K562 (cell line): ENCODE data around the gene TARS2. TPM values are rescaled to one million over a fixed set of nuclear protein-coding genes. Genes with fewer than 3 reads are reported as not detected.

Source experiments
- ATAC-seq: fragments of 200-7000 bp; cut with Tn5 transposase; 3 replicates; pipeline ENCODE4 v1.9.1; 2020; ENCODE audit warnings: moderate library complexity
- BruUV-seq: library from RNA; stranded (reverse); fragments of 400-500 nt; replicated peaks from 2 replicates; lab custom pipeline; 2021; lab: Mats Ljungman, UMichigan
- CTCF ChIA-PET: fragments of 300-600 bp; formaldehyde crosslinking; extraction: SDS; loops from one replicate; lab custom pipeline; 2021; ENCODE audit warnings: low intra/inter-chr PET ratio; lab: Yijun Ruan, JAX
- POLR2A ChIA-PET: fragments of 300-600, 350-650 bp; sonication (Branson Sonifier 250); formaldehyde crosslinking; extraction: SDS; loops from one replicate; lab custom pipeline; 2021; ENCODE audit warnings: antibody characterized with exemption, inconsistent platforms; lab: Yijun Ruan, JAX
- DNase-seq, 4 experiments: peaks; one replicate each; pipeline versions ENCODE4 v3.0.0 to v3.0.0-alpha.2; 2011 to 2018; ENCODE audit warnings: low spot score in 3 of 4, mixed read lengths in 3 of 4; ENCODE audit errors: extremely low read depth in 1 of 4
- FAIRE-seq: peaks from 2 replicates; lab custom pipeline; 2011; peaks lifted over from hg19 to GRCh38; lab: Jason Lieb, UNC
- H2AFZ ChIP-seq: 2 replicates; pipeline ENCODE4 v1.6.0; 2011; ENCODE audit warnings: low read depth, low read length, control low read depth, inconsistent platforms
- H3K27ac ChIP-seq: fragments of 200-600 bp; 3 replicates; pipeline ENCODE4 v1.8.0; 2011; ENCODE audit warnings: low read depth, mild to moderate bottlenecking, control low read depth, inconsistent platforms, low read length, moderate library complexity, mixed read lengths; ENCODE audit errors: extremely low read depth
- H3K27me3 ChIP-seq, 2 experiments: fragments of 300-600 bp in 1 of 2; 2 replicates in 1 of 2; 3 replicates in 1 of 2; pipeline versions ENCODE4 v1.6.0 to v1.8.0; 2011; ENCODE audit warnings: inconsistent platforms in 2 of 2, low read length in 2 of 2, mild to moderate bottlenecking in 1 of 2, mixed read lengths in 1 of 2, moderate library complexity in 1 of 2; ENCODE audit not compliant: control insufficient read depth in 2 of 2, insufficient read depth in 2 of 2
- H3K36me3 ChIP-seq: fragments of 300-600 bp; 3 replicates; pipeline ENCODE4 v1.8.0; 2011; ENCODE audit warnings: mild to moderate bottlenecking, low read length, inconsistent platforms; ENCODE audit not compliant: control insufficient read depth, insufficient read depth
- H3K4me1 ChIP-seq, 2 experiments: fragments of 200-600 bp in 1 of 2; replicated peaks in 1 of 2; 2 replicates in 1 of 2; 3 replicates in 1 of 2; pipeline versions ENCODE4 v1.5.1 to v1.8.0; 2011; ENCODE audit warnings: inconsistent platforms in 2 of 2, low read length in 2 of 2, mild to moderate bottlenecking in 1 of 2, mixed read lengths in 1 of 2, moderate library complexity in 1 of 2; ENCODE audit not compliant: control insufficient read depth in 2 of 2, insufficient read depth in 2 of 2
- H3K4me2 ChIP-seq: 2 replicates; pipeline ENCODE4 v1.6.1; 2011; ENCODE audit warnings: low read length, control low read depth, inconsistent platforms, mixed read lengths; ENCODE audit not compliant: insufficient read depth
- H3K4me3 ChIP-seq: fragments of 200-600 bp; sonication (generic), shearing (Covaris generic); 2 replicates; pipeline ENCODE4 v1.5.1; 2016; ENCODE audit warnings: control low read depth, inconsistent platforms
- H3K79me2 ChIP-seq: fragments of 200-600 bp; 3 replicates; pipeline ENCODE4 v1.8.0; 2011; ENCODE audit warnings: low read length, inconsistent platforms; ENCODE audit not compliant: control insufficient read depth, insufficient read depth
- H3K9ac ChIP-seq, 2 experiments: 2 replicates each; pipeline versions ENCODE4 v1.6.0 to v1.6.1; 2011; ENCODE audit warnings: low read depth in 2 of 2, low read length in 2 of 2, control low read depth in 1 of 2, inconsistent platforms in 1 of 2, mild to moderate bottlenecking in 1 of 2, mixed read lengths in 1 of 2; ENCODE audit not compliant: insufficient read depth in 1 of 2
- H3K9me1 ChIP-seq: one replicate; pipeline ENCODE4 v1.6.0; 2011; ENCODE audit warnings: inconsistent platforms, mild to moderate bottlenecking, low read length, moderate library complexity; ENCODE audit not compliant: control insufficient read depth, insufficient read depth
- H3K9me3 ChIP-seq: replicated peaks from 2 replicates; pipeline ENCODE4 v1.5.1; 2011; ENCODE audit warnings: low read depth, low read length, inconsistent platforms; ENCODE audit not compliant: control insufficient read depth, insufficient read depth
- H4K20me1 ChIP-seq: replicated peaks from 2 replicates; pipeline ENCODE4 v1.6.1; 2011; ENCODE audit warnings: low read length, inconsistent platforms, mixed read lengths; ENCODE audit not compliant: control insufficient read depth, insufficient read depth
- BHLHE40 ChIP-seq: IDR thresholded peaks from 2 replicates; pipeline ENCODE4 v1.6.1; 2011; ENCODE audit warnings: low read length, improper control_type of control experiment
- CC2D1A ChIP-seq: fragments of 450-650 bp; IDR thresholded peaks from 2 replicates; pipeline ENCODE4 v1.6.1; 2017; ENCODE audit warnings: mild to moderate bottlenecking
- DPF2 ChIP-seq: fragments of 450-650 bp; IDR thresholded peaks from 2 replicates; pipeline ENCODE4 v1.6.1; 2016
- ETS1 ChIP-seq: conservative IDR thresholded peaks from 2 replicates; pipeline ENCODE4 v1.6.1; 2011; ENCODE audit warnings: low read depth, mild to moderate bottlenecking, low read length; ENCODE audit not compliant: control insufficient read depth
- GATAD2B ChIP-seq: fragments of 450-650 bp; IDR thresholded peaks from 2 replicates; pipeline ENCODE4 v1.6.1; 2017; ENCODE audit warnings: mild to moderate bottlenecking, borderline replicate concordance
- GTF2F1 ChIP-seq: IDR thresholded peaks from 2 replicates; pipeline ENCODE4 v1.6.1; 2011; ENCODE audit warnings: low read depth, low read length, improper control_type of control experiment
- MLLT1 ChIP-seq, 2 experiments: fragments of 450-650 bp; IDR thresholded peaks; 2 replicates each; pipeline ENCODE4 v1.6.1; 2016
- NONO ChIP-seq, 2 experiments: fragments of 200-400 bp in 1 of 2; fragments of 450-650 bp in 1 of 2; formaldehyde crosslinking in 1 of 2; IDR thresholded peaks; 2 replicates each; pipeline ENCODE4 v1.6.1; 2017; ENCODE audit warnings: low read depth in 2 of 2, mild to moderate bottlenecking in 2 of 2, moderate library complexity in 2 of 2, low read length in 1 of 2
- POLR2A ChIP-seq: fragments of 450-650 bp; conservative IDR thresholded peaks from 2 replicates; pipeline ENCODE4 v1.6.1; 2016
- RAD21 ChIP-seq, 2 experiments: fragments of 250-450 bp in 1 of 2; fragments of 450-650 bp in 1 of 2; sonication (Bioruptor Pico) in 1 of 2; formaldehyde crosslinking in 1 of 2; IDR thresholded peaks in 1 of 2; conservative IDR thresholded peaks in 1 of 2; 2 replicates each; pipeline versions ENCODE4 v1.4.0 to v1.8.0; 2020 to 2022; ENCODE audit warnings: mild to moderate bottlenecking in 2 of 2, moderate library complexity in 1 of 2
- SLC30A9 ChIP-seq: fragments of 250-450 bp; sonication (Bioruptor Pico); IDR thresholded peaks from 2 replicates; pipeline ENCODE4 v1.8.0; 2022; ENCODE audit warnings: mild to moderate bottlenecking, moderate library complexity
- SMARCA4 ChIP-seq: fragments of 450-650 bp; IDR thresholded peaks from 2 replicates; pipeline ENCODE4 v1.6.1; 2016
- SNAPC5 ChIP-seq: fragments of 250-450 bp; sonication (Bioruptor Pico); IDR thresholded peaks from 2 replicates; pipeline ENCODE4 v1.8.0; 2021; ENCODE audit warnings: moderate library complexity, mild to moderate bottlenecking, inconsistent platforms
- TCF7L2 ChIP-seq: fragments of 150-350 bp; IDR thresholded peaks from 2 replicates; pipeline ENCODE4 v1.6.1; 2016; ENCODE audit warnings: low read depth, mild to moderate bottlenecking, low read length, moderate library complexity
- UBTF ChIP-seq, 2 experiments: IDR thresholded peaks; 2 replicates each; pipeline ENCODE4 v1.6.1; 2012; ENCODE audit warnings: improper control_type of control experiment in 2 of 2, low read depth in 2 of 2, low read length in 2 of 2, borderline replicate concordance in 1 of 2
- whole genome bisulfite sequencing: fragments of 100-300 bp; shearing (Covaris generic); methylation state at CpG from one replicate; pipeline ENCODE4 v1.1.6; 2016; ENCODE audit warnings: low coverage, mixed read lengths; ENCODE audit not compliant: insufficient coverage; ENCODE audit errors: missing lambda C conversion rate; 5-methylcytosine and 5-hydroxymethylcytosine counted together
- in situ Hi-C: fragments of 300-500 bp; cut with MboI; formaldehyde crosslinking; loops from 4 replicates; pipeline ENCODE4 v1.15.0; 2018; ENCODE audit warnings: inconsistent platforms, mixed read lengths
- intact Hi-C: fragments of 100-400 bp; cut with micrococcal nuclease; formaldehyde crosslinking; loops from 2 replicates; pipeline ENCODE4 v1.14.2; 2022
- polyA plus RNA-seq, 8 experiments: library from polyadenylated mRNA; depleted of rRNA in 4 of 8; stranded (reverse) in 5 of 8; unstranded in 3 of 8; fragments of >200 nt; fragmentation: Nextera tagmentation in 2 of 8; fragmentation: Illumina TruSeq in 1 of 8; extraction: Ambion mirVana in 2 of 8; extraction: Trizol in 1 of 8; gene quantifications; 2 replicates each; pipeline versions ENCODE4 v1.2.1 to v1.2.3, GENCODE V29; 2011 to 2014; ENCODE audit warnings: inconsistent platforms in 1 of 8, missing spikeins in 1 of 8
- total RNA-seq, 7 experiments: library from RNA; depleted of rRNA in 6 of 7; stranded (reverse); fragments of >200 nt in 6 of 7; fragmentation: Illumina TruSeq in 2 of 7; extraction: Trizol in 2 of 7; gene quantifications; 2 replicates each; pipeline versions ENCODE4 v1.2.1 to v1.2.3, GENCODE V29; 2011 to 2021; ENCODE audit warnings: low replicate concordance in 1 of 7

Gene TARS2
- total and polyA plus RNA-seq, 9 of the 15 experiments (the other 6 are each of a cell fraction or from before 2014, with no cell fraction given), result 17.0 to 64.2 (median 39.4) TPM

GRCh38 chr1:150545486-150546032, 58.3 kb downstream of the TARS2 start:
- intact Hi-C loops (loop anchor here (2.0 to 10.0 kb wide), 5 partner anchors 29 to 432 kb away; partner anchors contain the start of genes CA14, ECM1 and RPRD2), in situ Hi-C loops (no loop called here)
- POLR2A ChIA-PET, result interaction anchor here (0.6 to 8.9 kb wide), 9 partner anchors 11 to 429 kb away, joined by 3 to 53 read pairs (median 4); partner anchors contain the start of genes FALEC and MCL1
- peak overlapping the region in 1 of 2 experiments; percentile 69; a peak in 3 of 4 replicates for H3K9ac ChIP-seq
- no peaks in the 10 kb centered on the region for H3K27me3 ChIP-seq
- CTCF ChIA-PET, result interaction anchor here (0.6 kb wide), 1 partner anchor 27 kb away, joined by 4 read pairs; no protein-coding TSS in a partner anchor
- peaks cover 30 to 59% of the 10 kb centered on the region in 2 experiments for H3K4me1 ChIP-seq
- peaks cover 38% of the 10 kb centered on the region for H3K79me2 ChIP-seq
- no peaks in the 10 kb centered on the region for H4K20me1 ChIP-seq
- H2AFZ ChIP-seq, result 0 out of 2 replicates have a peak overlapping the region, but pooled peaks have one; percentile 35
- H3K4me2 ChIP-seq, result peak overlapping the region; percentile 59
- H3K4me3 ChIP-seq, result no peak overlapping the region
- WGBS, result 3% methylated on average over 6 of the region's 6 CpGs
- H3K9me1 ChIP-seq, result no peaks in the 10 kb centered on the region
- H3K27ac ChIP-seq, result peak overlapping the region; percentile 87
- peak; percentile 78 for ATAC-seq
- H3K9me3 ChIP-seq, result no peaks in the 10 kb centered on the region
- no peaks in the 10 kb centered on the region for H3K36me3 ChIP-seq
- no TSS peak for BruUV-seq
- FAIRE-seq, result peak; percentile 98
- DNase-seq, result peak; percentile 74 to 98 (median 86)
- peak; percentile 37; the same call in 1 of the 2 replicates for TF ChIP-seq TCF7L2
- peak; percentile 95; the same call in 1 of the 2 replicates for TF ChIP-seq CC2D1A
- TF ChIP-seq UBTF (IDR thresholded peaks at IDR 0.05; ENCODE audit: borderline replicate concordance in 1 of 2, low read depth in 2 of 2, low read length in 2 of 2), result peak; percentile 53 to 87; a peak in 2 of 4 replicates
- TF ChIP-seq DPF2, result peak; percentile 98
- TF ChIP-seq MLLT1 (IDR thresholded peaks at IDR 0.05), result peak in 1 of 2 experiments; percentile 25; a peak in 1 of 4 replicates
- TF ChIP-seq BHLHE40, result peak; percentile 72
- TF ChIP-seq NONO (IDR thresholded peaks at IDR 0.05; ENCODE audit: low read depth in 2 of 2, low read length in 1 of 2), result peak in 1 of 2 experiments; percentile 62; a peak in 1 of 4 replicates
- TF ChIP-seq ETS1, result peak; percentile 75; the same call in 1 of the 2 replicates
- no peak for TF ChIP-seq GTF2F1
- TF ChIP-seq POLR2A, result peak; percentile 68; the same call in 1 of the 2 replicates
- TF ChIP-seq SLC30A9 (CRISPR knock-in tag), result no peak
- TF ChIP-seq SNAPC5, result no peak
- peak in 1 of 2 experiments; percentile 24; a peak in 2 of 4 replicates for TF ChIP-seq RAD21 (CRISPR knock-in tag; conservative IDR thresholded peaks at IDR 0.05 in 1 of 2, IDR thresholded peaks at IDR 0.05 in 1 of 2)
- TF ChIP-seq SMARCA4, result peak; percentile 98
- TF ChIP-seq GATAD2B, result peak; percentile 94
